ENCODE data around the gene CDK8.

Gene CDK8

DNA sequence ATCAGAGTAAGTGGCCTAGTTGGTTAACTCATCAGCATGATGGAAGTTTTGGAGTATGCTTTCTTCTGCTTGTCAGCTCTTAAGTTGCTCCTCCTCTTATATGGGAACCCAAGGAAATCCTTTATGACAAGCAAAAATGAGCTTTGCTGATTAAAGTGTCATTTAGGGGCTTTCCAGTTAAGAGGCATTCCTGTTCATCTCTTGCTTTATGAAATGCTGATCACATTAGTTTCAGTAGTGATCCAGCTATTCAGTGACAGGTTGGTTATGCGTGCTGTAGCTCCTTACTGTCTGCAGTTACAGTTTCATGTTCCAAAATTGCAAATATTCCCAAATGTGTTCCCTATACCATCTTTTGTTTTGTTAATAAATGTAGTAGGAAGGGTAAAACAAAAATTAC, 146.6 kb downstream of the CDK8 start:
- no peak for DNase-seq

DNA sequence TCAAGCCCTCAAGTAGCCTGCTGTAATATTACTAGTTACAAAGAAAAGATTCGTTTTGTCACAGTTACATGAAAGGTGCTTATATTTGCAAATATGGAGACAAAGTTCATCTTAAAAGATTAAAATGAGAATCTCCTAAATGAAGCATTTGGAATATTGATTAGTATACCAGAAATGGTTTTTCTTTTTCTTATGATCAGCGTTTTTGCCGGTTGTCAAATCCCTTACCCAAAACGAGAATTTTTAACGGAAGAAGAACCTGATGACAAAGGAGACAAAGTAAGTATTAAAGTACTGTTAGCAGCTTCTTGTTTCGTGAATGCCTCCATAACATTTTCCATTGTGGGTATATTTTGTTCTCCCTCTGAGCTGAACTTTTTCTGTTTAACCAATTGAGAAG, 147.1 kb downstream of the CDK8 start:
- no peak for DNase-seq

- DNase-seq = no peak
Measured at GRCh38 chr13:26401578-26402021, 147.7 kb downstream of the CDK8 start.

DNA sequence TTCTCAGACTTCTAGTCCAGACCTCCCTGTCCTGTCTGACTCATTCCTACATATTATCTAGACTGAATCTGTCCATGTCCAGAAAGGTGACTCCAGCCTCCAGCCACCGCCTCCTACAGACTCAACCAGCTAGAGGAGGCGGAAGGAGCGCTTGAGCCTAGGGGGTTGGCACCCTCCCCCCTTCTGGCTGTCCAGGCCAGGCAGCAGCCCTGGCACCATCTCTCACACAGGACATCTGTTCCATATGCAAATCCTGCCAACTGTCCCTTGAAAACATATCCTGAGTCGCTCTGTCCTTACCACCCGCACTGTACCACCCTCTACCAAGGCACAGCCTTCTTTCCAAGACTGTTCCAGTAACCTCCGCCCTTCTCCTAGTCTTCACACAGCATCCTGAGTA, 152.9 kb downstream of the CDK8 start:
- DNase-seq = no peak

- DNase-seq = no peak
Measured at GRCh38 chr13:26411206-26411605, 157.3 kb downstream of the CDK8 start.

- no peak for DNase-seq
Measured at GRCh38 chr13:26412263-26412662, 158.3 kb downstream of the CDK8 start.

- DNase-seq = no peak
Measured at GRCh38 chr13:26412936-26413716, 159.2 kb downstream of the CDK8 start.

DNA sequence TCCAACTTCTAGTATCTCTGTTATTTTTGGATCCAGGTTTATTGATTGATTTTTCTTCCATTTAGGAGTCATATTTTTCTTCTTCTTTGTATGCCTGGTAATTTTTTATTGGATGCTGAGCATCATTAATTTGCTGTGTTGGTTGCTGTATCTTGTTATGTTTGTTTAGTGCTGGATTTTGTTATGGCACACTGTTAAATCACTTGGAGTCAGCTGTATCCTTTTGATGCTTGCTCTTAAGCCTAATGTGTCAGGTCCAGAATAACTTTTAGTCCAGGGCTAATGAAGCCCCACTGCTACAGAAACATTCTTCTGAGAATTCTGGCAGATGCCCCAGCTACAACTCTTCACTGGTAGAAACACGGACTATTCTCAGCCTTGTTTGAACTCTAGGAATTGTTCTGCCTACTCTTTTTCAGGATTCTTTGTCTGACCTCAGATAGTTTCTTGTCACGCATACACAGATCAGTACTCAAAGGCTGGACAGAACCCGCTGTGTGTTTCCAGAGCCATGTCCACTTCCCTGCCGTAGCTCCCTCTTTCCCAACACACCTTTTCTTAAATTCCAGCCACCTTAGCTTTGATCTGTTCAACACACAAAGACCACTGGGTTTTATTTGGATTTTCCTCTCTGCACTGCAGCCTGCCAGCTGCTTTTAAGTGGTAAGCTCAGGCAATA, 166.5 kb downstream of the CDK8 start:
- DNase-seq = no peak

GRCh38 chr13:26422036-26422435, 168.1 kb downstream of the CDK8 start:
- DNase-seq = no peak

DNA sequence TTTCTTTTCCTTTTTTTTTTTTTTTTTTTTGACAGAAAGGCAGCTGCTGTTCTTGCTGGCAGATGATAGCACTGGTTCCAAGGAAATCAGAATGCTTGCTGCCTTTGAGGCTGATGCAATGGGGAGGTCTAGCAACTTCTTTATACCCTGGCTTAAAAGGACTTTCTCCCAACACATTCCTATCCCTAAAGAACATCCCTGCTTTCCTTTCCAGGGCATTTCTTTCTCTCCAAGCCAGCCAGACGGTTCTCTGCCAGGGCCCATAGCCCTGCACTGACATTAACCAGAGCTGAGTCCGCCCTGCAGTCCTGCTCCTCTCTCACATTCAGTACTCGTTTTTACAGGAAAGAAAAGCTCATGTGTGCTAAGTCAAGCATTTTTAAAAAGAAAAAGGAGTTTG, 169.7 kb downstream of the CDK8 start:
- DNase-seq = no peak

DNA sequence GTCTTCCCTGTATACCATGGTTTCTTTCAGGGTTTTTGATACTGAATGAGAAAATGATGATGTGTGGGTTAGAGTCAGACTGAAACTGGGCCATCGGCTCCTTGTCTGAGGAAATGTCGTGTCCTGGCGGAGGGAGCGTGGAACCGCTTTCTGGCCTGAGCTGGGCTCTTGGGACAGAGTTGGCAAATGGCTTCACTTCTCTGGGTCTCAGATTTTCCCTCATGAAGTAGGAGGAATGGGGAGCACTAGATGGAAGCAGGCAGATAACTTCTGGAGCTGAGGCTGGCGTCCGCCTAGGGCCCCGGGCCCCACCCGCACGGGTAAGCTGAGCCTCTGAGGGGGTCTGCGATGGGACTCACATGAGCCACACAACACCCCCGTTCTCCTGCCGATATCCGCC, 170.3 kb downstream of the CDK8 start:
- no peak for DNase-seq

- DNase-seq = no peak
Measured at GRCh38 chr13:26425443-26426358, 171.8 kb downstream of the CDK8 start.

GRCh38 chr13:26433776-26434175, 179.8 kb downstream of the CDK8 start:
- DNase-seq = no peak

- no peak for DNase-seq
Measured at GRCh38 chr13:26435171-26435570, 181.2 kb downstream of the CDK8 start.

DNA sequence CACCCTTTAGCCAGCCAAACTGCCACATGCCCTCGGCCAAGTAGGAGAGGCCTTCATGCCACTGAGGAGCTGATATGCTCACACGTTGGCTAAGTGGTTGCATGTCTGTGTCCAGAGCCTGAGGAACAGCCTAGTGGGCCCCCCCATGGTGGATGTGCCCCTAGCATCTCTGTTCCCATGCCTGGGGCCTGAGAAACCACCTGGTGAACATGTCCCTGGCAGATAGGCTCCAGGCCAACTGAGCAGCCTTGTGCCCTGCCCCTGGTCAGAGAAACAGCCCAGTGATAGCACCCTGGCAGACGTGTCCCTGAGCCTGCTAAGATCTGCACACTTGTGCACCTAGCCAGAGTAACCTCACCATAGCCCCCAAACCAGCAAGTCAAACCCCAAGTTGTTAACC, 181.7 kb downstream of the CDK8 start:
- DNase-seq = no peak

DNA sequence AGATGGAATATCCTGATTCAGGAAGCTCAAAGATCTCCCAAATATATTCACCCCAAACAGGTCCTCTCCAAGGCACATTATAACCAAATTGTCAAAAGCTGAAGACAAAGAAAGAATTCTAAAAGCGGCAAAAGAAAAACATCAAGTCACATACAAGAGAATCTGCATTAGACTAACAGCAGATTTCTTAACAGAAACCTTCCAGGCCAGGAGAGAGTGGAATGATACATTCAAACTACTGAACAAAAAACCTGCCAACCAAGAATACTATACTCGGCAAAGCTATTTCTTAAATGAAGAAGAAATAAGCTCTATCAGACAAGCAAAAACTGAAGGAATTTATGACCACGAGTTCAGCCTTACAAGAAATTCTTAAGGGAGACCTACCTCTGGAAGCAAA, 183.0 kb downstream of the CDK8 start:
- no peak for DNase-seq

DNA sequence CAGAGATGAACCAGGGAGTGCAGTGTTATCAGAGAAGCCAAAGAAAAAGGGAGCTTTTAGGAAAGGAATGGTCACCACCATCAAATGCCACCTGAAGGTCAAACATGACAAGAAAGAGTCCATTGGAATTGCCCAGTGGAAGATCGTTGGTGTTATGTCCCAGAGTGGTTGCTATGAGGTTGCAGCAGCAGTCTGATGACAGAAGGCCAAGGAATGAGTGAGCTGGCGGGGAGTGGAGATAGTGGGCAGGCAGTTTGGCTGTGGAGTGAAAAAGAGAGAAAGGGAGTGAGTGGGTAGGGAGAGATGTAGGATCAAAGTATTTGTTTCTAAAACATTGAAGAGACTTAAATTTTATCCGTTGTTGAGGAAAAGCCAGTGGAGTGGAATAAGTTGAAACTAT, 186.2 kb downstream of the CDK8 start:
- DNase-seq = no peak

GRCh38 chr13:26441476-26441875, 187.5 kb downstream of the CDK8 start:
- no peak for DNase-seq

DNA sequence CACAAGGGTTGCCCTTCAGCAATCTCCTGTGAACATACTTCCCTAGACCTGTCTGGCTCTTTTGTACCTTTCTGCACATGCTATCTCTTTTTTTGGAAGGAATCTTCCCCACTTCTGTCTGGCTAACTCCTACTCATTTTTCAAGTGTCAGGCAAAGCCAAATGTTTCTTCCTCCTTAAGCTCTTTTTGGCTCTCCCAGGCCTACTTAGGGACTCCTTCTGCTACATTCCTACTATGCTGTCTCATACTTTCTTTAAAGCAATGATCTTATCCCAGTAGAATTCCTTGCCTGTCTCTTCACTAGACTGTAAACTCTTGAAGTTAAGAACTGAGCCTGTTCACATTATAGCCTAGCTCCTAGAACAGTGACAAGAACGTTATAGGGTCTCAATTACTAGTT, 188.6 kb downstream of the CDK8 start:
- DNase-seq = no peak

DNA sequence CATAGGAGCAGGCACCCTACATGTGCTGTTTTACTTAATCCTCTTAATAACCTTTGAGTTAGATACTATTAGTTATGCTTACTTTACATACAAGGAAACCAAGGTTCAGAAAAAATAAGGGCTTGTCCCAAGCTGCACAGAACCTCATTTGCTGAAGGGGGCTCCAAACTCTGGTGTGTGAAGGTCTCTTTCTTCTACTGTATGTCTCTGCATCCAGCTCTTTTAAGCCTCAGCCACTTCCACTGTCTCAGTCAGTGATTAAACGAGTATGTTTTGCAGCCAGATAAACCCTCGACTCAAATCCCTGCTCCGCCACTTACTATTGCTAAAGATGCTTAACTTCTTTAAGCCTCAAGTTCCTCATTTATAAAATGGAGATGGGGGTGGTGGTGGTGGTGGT, 191.2 kb downstream of the CDK8 start:
- DNase-seq = no peak

DNA sequence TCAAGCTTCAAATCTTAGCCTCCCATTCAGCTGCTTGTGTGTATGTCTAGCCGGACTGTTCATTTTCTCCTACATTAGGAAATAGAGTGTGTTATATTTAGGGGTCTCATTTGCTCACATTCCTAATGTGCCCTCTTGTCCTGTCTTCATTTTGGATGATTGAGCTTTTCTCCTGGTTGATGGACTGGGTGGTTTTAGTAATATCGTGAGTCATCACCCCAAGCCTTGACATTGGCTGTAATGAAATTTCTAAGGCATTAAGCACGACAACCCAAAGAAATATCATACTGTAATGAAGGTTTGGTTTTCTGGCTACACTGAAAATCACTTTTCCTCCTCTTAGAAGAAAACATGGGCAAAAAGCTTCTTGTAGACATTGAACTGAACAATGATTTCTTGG, 192.8 kb downstream of the CDK8 start:
- no peak for DNase-seq

DNA sequence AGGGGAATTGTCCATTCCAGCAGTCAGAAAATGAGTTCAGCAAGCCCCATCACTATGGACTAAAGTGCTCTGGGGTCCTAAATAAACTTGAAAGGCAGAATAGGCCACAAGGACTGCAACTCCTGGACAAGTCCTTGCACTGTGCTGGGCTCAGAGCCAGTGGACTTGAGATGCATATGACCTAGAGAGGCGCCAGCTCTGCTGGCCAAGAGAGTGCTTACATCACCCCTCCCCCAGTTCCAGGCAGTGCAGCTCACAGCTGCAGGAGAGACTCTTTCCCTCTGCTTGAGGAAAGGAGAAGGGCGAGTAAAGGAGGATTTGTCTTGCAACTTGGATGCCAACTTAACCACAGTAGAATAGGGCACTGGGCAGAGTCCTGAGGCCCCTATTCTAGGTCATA, 194.1 kb downstream of the CDK8 start:
- no peak for DNase-seq

DNA sequence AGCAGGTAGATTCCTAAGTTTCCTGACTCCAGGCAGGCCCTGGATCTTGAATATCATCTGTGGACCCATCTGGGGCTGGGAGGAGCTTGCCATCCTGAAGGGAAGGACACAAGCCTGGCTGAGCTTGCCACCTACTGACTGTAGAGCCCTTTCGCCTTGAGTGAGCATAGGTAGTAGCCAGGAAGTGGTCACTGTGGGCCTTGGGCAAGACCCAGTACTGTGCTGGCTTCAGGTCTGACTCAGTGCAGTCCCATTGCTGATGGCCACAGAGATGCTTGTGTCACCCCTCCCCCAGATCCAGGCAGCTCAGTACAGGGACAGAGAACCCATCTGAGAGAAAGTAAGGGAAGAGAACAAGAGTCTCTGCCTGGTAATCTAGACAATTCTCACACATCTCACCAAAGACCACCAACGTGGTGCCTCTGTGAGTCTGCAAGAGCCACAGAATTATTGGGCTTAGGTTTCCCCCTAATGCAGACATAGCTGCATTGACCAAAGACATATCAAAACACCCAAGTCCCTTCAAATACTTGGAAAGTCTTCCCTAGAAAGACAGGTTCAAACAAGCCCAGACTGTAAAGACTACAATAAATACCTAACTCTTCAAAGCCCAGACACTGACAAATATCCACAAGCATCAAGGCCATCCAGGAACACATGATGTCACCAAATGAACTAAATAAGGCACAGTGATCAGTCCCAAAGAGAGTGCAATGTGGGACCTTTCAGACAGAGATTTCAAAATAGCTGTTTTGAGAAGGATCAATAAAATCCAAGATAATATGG, 195.3 kb downstream of the CDK8 start:
- DNase-seq = peak; percentile 6

Measured in NK-92 treated with Interleukin-12 subunit alpha and Interleukin-12 subunit beta, amount 100 ng/mL, for 24 hours (cell line).